ENCODE measurements around the gene SPAG16.
"Not testable (repeated sequence)": the region's sequence is repeated elsewhere in the genome, so short reads cannot be mapped to it uniquely, and the experiment has no call there.

The SPAG16 gene

DNA sequence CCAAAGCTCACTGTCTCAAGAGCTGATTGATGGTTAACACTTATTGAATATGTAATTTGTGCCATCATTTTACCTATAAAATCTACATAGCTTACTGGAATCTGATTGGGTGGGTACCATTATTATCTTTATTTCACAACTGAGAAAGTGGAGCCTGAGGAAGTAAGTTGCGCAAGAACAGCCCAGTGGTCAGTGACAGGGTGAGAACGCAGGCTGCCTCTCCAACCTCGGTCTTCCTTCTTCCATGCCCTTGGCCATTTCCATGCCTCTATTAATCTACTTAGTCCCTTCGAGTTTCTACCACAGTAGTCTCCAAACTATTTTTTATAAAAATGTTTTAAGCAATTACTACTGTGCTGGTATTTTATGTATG lies 735.7 kb downstream of the SPAG16 start:
- no peak for DNase-seq

DNA sequence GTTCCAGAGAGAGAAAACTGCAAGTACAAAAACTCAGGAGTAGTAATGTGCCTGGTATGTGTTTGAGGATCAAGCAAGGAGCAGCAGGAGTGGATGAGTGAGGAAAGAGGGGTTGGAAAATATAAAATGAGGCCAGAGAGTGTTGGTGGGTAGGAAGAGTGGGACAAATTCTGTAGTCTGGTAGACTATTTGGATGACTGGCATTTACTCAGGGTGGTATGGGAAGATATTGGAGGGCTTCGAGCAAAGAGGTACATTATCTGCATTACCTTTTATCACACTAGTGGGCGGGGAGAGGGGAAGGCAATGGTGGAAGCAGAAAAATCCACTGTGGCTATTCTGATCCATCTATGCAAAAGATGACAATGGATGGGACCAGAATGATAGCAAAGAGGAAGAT lies 744.9 kb downstream of the SPAG16 start:
- DNase-seq = no peak

DNA sequence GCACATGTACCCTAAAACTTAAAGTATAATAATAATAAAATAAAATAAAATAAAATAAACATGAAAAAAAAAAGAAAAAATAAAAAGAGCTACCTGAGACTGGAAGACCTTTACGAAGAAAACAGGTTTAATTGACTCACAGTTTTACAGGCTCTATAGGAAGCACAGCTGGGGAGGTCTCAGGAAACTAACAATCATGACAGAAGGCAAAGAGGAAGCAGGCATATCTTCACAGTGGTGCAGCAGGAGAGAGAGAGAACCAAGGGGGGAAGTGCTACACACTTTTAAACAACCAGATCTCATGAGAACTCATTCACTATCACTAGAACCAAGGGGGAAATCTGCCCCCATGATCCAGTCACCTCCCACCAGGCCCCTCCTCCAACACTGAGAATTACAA lies 747.3 kb downstream of the SPAG16 start:
- no peak for DNase-seq

DNA sequence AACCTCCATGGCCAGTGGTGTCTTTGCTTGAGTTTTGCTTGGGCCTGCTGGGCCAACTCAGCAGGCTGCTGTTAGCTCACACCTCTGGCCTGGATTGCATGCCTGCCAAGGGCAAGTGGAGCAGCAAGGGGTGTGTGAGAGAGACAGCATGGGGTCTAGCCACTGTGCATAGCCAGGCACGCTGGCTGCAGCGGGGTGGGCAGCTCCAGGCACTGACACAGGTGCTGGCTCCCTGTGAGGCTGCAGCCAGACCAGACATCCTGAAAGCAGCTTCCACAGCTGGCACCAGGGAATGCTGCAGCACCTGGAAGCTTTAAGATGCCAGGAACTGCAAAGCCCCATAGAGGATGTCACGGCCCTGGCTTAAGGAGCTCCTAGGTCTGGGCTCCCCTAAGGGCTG lies 750.2 kb downstream of the SPAG16 start:
- no peak for DNase-seq

DNA sequence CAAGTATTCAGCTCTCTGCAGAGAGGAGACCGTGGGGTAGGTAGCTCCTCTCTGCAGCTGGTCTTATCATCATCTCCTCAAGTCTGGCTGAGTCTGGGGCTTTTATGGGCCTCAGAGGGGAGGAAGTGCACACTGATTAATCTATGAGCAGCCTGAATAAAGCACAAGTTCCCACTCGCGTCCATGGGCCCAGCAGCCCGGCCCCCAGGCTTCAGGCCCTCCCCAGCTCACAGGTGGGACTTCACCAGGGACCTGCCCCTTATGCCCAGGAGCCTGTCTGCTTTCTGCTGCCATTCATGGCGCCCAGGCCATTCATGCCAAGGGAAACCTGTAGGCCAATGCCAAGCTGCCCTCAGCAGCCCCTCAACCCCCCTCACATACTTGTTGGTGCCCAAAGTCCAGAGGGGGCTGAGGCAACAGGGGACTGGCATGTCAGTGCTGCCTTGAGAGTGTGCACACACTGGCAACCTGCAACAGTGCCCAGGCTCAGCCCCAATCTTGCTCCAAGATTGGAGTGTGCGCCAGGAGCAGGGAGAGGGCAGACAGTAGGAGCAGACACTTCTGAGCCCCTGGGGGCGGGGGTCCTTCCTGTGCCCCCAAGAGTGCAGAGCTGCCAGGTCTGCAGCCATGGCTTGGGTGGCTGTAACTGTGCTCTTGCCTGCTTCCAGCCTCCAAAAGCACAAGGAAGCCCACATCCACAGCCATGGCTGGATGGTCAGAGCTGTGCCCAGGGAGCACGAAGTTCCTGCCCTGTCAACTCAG lies 751.0 kb downstream of the SPAG16 start:
- no peak for DNase-seq

DNA sequence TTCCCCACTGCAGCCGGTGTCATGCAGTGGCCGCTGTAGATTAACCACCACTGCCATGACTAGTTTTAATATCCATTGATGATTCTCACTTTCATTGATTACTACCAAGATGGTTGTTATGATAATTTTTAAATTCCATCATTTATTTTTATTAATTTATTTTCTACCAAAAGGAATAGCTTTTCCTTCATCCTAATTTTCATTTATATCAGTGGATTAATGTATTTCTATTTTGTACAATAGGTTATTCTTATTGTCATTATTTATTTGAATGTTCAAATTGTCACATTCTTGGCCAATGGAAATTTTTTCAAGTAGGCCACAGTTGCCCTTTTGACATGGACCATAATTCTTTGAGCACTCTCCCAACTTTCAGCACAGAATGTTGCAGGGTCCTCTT lies 751.7 kb downstream of the SPAG16 start:
- no peak for DNase-seq

DNA sequence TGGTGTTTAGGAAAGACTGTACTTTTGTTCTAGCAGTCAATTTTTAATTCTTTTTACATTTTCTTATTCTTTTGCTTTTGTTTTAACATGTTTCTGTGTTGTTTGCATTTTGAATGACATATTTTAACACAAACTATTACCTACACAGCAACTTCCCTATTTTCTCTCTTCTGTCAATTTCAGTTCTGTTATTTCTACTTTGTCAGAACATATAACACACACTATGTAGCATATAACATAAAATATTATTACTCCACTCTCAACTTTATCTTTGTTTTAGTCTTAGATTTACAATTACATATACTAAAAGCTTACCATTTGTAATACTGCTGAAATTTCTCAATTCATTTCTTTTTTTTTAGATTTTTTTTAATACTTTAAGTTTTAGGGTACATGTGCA lies 753.9 kb downstream of the SPAG16 start:
- DNase-seq = no peak

DNA sequence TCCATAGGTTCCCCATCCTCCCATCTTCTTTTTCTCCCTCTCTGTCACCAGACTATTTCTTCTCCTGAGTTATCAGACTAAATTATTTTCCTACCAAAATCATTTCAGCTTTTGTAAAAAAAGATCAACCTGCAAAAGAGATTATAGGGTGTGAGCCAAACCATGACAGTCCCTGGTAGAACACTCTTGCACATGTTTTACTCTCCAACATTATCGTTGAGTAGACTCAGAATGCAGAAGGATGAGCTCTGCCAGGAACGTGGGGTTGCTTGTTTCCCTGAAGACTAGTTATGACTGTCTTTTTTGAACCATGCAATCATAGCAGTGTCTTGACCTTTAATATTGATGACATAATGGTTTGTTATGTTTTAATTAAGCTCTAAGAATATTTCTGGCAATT lies 766.5 kb downstream of the SPAG16 start:
- no peak for DNase-seq

DNA sequence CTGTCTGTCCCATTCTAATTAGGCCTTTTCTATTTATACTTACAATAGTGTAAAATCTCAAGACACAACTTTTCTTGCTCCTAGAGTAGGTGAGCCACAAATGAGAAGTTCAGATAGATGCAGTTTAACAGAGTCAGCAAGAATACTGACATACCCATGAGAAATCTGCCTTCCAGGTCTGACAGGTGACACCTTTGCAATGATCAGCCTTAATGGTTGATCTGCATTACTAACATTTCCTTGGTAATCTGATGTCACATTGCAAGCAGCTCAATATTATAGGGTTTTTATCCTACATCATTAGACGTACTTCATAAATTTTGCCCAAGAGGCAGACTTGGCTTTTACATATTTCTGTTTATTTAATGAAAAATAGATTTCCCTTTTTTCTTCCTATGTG lies 767.3 kb downstream of the SPAG16 start:
- no peak for DNase-seq

DNA sequence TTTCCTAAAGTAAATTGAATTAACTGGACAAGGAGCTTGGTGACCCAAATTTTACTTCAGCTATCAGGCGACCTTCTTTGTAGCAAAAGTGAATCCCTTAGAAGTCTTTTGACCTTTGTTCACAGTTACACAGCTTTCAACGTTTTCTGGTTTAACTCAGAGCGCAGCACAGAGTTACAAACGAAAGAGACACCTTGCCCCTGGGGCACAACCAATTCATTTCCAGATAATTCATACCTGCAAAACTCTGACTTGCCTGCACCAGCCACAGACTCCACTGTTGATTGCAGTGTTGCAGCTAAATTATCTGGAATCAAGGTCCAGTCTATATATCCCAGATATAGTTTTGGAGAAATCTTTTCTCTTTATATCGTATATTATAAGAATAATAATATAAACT lies 768.0 kb downstream of the SPAG16 start:
- DNase-seq = no peak

DNA sequence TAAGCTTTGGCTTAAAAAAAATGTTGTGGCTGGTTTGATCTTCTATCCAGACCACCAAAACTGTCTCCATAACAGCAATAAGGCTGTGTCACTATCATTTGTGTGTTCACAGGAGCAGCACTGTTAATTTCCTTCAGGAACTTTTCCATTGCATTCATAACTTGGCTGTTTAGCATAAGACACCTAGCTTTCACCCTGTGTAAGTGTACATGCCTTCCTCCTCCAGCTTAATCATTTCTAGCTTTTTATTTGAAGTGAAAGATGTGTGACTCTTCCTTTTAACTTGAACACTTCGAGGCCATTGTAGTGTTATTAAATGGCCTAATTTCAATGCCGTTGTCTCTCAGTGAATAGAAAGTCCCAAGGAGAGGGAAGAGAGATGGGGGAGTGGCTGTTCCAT lies 773.7 kb downstream of the SPAG16 start:
- DNase-seq = no peak

DNA sequence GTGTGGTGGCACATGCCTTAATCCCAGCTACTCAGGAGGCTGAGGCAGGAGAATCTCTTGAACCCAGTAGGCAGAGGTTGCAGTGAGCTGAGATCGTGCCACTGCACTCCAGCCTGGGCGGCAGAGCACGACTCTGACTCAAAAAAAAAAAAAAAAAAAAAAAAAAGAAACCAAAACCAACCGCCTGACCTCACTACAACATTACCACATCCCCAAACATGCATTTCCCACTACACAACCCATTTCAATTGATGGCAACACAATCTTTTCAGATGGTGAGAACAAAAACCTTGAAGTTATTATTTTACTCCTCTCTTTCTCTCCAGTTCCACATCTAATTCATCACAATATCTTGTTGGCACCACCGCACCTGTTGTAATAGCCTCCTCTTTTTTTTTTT lies 778.0 kb downstream of the SPAG16 start:
- not testable (repeated sequence) for DNase-seq

DNA sequence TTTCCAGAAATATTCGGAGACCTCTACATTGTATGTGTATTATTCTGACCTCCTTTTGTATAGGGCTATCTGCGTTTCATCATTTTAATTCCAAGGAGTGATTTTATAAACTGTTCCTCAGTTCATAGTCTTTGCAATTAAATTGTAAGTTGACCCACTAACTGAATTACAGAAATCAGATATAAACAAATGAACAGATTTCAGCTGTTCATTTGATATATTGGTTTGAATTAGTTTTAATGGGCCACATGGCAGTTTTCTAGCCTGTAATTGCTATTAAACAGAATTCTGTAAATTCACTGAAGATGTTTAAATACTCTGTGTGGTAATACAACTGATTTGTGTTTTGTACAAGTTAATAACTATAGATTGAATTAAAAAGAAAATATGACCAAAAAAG lies 780.2 kb downstream of the SPAG16 start:
- DNase-seq = no peak

DNA sequence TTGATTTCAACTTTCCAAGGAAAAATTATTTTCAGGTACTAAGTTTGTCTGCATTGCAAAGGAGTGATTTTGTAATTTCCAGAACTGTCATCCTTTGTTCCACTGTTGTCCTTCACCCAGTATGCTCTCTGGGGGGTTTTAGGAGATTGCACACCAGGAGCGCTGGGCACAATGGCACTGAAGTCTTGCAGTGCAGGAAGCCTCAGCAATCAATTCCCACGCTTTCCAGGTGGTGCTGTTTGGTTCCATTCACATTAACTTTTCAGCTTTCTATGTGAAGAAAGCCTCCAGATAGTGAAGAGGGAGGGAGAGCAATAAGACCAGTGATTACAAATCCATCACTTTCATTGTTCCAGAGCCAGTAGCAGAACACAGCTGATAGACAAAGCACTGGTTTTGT lies 782.6 kb downstream of the SPAG16 start:
- DNase-seq = no peak

DNA sequence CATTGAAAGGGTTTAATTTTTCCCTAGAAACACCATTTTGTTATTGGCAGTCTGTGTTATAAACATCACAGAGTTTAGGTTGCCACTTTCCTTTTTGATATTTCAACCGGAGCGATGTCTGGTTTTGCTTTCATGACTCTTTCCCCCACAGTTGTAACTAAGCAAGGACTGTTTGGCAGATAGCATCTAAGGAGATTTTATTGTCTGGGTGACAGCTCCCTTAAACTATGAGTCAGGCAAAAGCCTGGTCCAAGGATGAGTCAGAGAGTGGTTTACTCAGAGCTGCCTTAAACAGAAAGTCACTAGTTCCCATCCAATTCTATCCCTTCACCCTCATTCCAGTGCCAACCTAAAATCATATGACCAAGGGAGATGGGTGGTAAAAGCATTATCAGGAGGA lies 785.0 kb downstream of the SPAG16 start:
- no peak for DNase-seq

DNA sequence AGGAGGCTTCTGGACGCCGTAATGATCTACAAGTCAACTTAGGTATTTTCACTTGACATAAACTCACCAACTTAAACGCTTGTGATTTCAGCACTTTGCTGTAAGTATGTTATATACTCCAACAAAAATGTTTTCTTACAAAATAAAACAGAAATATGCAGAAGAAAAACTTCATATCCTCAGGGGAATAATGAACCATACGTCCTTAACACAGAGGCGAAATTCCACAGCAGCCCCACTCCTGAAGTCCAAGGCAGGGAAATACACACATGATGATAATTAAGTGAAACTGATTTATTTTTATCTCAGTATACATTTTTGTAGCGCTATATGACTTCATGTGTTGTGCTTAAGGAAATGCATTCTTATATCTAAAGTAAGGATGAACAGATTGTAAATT lies 791.2 kb downstream of the SPAG16 start:
- no peak for DNase-seq

DNA sequence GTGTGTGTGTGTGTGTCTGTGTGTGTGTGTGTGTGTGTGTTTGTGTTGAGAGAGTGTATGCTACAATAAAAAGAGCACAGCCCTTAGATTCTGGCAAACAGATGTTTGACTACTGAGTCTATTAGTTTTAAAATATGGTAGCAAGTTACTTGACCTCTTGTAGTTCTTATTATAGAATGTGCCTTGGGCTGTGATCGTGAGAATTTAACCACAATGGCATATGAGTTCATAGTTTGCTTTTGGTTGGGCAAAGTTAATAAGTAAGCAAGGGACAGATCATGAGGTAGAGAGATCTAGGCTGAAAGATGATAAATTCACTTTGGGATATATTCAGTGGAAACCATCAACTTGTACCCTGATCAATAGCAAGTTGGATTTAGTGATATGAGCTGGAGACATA lies 792.3 kb downstream of the SPAG16 start:
- DNase-seq = no peak

DNA sequence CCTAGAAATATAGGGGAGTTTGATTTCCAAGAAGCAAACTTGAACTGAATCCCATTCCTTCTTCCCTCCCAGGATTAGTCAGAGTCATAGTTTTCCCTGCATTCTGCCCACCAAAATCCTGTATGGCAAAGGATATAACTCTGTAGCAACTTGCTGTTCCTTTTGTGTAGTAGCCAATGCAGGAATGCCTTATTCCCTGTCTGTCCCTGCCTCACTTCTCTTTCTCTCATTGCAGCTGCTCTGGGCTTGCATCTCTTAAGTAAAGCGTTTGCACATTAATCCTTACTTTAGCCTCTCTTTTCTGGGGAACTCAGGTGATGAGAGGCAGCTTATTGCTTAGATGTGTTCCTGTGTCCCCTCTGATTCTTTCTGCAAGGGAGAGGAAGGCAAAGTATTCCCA lies 793.5 kb downstream of the SPAG16 start:
- no peak for DNase-seq

DNA sequence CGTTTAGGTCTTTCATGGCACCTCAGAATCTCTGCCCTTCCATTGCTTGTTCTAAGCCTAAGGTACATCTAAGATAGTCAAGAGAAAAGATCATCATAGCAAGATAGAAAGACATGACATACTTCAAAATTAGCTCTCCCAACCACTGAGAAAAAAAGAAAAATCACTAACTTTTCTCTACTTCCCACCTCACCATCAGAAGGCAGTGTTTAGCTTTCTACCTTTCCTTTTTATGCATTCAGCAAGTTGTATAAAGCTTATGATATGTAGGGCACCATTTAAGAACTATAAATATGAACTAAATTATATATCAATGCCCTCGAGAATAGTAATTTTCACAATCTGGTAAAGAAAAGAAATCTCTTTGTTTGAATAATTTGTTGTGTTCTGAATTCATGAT lies 794.8 kb downstream of the SPAG16 start:
- no peak for DNase-seq

DNA sequence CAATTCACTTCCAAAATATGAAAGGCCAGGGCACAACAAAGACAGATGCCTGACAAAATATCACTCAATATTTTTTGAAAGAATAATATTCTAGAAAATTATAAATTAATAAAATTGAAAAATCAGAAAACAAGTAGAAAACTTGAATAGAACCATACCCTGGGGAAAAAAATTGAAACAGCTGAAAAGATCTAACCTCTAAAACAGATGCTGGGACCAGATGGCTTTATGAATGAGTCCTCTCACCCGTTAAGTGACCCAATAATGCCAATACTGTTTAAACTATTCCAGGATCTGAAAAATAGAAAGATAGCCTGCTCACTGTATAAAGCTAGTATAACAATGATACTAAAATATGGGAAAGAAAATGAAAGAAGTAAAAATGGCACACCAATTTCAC lies 804.3 kb downstream of the SPAG16 start:
- no peak for DNase-seq

DNA sequence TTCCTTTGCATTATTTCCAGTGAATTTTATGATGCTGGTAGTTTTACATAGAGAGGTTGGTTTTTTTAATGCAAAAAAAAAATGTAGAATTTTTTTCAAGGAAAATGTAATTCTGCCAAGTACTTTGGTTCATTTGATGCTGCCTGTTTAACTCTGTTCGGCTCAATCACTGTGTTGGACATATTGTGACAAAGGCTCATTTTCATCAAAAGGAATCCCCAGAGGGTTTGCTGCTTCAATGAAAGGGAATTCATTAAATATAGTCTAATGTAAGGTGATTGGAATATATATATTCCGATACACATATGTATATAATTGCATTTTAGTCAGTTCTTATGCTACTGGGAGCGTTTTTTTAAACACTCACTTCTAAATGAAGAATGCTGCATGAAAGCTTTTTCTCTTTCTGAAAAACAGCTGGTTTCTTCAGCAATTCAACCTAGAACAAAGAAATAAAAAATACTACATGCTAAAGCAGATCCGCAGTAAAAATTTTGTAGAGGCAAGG lies 812.0 kb downstream of the SPAG16 start:
- no peak for DNase-seq

DNA sequence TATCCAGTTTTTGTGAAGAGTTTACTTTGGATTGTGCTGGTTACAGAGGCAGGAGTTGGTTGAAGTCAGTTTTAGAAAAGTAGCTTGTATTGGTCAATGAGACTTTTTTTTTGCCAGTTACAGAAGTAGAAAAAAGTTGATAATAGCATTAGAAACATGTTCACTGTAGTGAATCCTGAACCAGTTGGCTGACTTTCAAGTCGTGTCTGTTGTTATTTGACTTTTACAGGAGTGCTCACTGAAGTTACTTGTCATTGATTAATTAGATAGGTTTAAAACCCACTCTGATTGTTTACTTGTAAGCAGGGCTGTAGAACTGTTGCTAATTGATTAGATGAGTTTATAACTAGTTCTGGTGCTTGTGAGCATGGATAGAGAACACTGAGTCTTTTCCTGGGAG lies 814.5 kb downstream of the SPAG16 start:
- DNase-seq = no peak

DNA sequence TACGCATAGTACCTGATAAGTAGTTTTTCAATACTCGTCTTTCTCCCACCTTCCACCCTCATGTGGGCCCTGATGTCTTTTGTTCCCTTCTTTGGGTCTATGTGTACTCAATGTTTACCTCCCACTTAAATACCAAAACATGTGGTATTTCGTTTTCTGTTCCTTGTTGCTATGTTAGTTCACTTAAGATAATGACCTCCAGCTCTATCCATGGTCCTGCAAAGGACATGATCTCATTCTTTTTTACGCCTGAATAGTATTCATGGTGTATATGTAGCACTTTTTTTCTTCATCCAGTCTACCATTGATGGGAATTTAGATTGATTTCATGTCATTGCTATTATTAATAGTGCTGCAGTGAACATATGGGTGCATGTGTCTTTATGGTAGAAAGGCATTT lies 816.2 kb downstream of the SPAG16 start:
- no peak for DNase-seq

DNA sequence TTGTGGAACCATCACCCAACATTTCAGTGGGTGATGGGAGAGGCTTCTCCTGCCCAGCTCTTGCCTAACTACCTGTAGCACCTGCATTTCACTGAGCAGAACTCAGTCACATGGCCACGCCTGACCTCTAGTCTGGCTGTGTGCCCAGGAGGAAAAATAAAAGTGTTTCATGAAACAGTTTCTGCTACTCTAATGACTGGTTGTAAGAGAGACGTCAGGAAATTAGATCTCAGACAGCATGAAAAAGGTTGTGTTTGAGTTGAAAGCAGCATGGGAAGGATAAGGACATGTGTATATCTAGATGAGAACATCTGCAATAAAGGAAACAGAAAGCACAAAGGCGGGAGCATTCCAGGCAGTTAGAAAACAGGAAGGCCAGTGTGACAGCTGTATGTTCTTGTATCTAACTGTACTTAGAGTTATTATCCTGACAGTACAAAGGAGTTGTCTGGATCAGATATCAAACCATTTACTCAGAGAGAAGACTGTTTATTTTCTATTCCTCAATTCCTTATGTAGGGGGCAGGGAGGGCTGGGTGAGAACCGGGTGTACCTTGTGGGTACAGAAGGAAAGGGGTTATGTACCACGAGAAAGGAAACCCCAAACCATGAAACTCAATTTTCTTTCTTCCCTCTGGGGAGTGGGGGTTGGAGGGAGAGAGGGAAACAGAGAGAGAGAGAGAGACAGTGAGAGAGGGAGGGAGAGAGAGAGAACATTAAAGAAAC lies 819.2 kb downstream of the SPAG16 start:
- no peak for DNase-seq

DNA sequence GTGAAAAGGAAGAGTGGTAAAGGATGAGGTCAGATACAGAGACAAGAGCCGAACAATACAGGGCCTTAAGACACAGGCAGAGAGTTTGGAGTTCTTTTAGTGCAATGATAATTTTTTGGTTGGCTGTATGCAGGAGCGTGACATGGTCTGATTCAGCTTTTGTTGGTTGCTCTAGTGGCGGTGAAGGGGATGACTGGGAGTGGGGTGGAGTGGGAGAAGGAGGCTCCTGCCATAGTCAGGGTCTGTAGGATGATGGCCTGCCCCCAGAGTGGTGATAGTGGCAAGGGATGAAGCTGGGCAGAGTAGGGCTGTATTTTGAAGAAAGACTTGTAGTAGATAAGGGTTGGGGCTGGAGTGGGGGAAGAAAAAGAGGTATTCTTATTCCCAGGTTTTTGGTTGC lies 820.0 kb downstream of the SPAG16 start:
- no peak for DNase-seq

Data from activated CD4-positive, alpha-beta T cell treated with anti-CD3 and anti-CD28 coated beads, Interleukin-2, amount 50 U/mL, for 48 hours (primary cell).